Endothelial cell of hepatic sinusoid (primary cell): ENCODE results near the gene INPP5K.
"Not testable (repeated sequence)": the region's sequence is repeated elsewhere in the genome, so short reads cannot be mapped to it uniquely, and the experiment has no call there.

Experiments
- in situ Hi-C: cut with HindIII; loops from 2 replicates; pipeline ENCODE4 v1.10.0; 2017; ENCODE audit warnings: low sequenced_read_pairs

The INPP5K gene

DNA sequence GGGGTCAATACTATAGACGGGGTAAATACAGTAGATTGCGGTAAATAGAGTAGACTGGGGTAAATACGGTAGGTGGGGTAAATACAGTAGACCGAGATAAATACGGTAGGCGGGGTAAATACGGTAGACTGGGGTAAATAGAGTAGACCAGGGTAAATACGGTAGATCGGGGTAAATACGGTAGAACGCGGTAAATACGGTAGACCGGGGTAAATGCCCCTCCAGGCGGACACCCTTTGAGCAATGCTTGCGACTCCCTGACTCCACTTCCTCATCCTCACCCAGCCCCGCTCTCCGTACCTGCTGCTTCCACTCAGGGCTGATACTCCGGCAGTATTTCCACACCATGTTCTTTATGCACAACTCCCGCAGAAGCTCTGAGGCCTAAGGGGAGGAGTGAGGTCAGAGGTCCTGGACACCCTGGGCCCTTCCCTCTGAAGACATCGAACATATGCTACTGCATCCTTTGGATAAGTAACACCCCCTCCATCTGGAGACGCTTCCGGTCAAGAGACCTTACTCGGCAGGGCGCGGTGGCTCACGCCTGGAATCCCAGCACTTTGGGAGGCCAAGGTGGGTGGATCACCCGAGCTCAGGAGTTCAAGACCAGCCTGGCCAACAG lies 47.1 kb downstream of the INPP5K start:
- in situ Hi-C loops: no loop called here

DNA sequence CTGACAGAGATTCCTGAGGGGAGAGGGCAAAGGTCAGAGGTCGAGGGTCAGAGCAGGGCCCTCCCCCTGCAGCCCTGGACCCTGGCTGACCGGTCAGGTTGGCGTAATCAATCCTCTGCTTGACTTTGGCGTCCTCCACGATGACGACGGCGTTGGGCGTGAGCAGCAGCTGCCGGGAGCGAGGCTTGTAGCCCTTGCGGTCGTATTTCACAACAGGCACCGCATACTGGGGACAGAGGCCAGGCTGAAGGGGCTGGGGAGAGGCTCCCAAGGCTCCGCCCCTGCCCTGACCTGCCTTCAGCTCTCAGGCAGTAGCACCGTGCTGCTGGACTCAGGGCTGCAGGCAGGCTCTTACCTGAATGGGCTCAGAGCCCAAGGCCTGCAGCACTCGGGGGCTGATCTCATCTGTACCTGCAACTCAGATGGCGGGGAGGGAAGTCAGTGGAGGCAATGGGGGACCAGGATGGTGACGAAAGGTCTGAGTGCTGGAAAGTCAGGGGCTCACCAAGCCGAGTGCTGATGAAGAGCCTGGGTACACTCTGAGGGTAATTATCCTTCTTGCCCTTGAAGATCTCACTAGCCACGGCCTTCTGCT lies 48.4 kb downstream of the INPP5K start:
- in situ Hi-C loops: no loop called here

DNA sequence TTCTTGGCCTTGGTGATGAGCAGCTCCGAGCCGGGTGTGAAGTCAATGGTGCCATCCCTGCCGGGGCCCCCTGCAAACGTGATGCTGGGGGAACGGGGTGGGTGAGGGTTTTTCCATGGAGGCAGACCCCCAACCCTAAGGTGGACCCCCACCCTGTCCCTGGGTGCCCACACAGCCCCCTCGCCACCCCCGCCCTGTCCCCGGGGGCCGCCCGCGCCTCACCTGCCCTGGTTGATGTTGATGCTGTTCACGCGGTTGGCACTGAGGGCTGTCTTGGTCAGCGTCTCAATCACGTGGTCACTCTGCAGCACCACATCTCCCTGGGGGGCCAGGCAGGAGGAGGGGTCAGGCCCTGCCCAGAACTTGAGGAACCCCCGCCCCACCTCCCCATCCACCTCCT lies 49.2 kb downstream of the INPP5K start:
- in situ Hi-C loops: no loop called here

DNA sequence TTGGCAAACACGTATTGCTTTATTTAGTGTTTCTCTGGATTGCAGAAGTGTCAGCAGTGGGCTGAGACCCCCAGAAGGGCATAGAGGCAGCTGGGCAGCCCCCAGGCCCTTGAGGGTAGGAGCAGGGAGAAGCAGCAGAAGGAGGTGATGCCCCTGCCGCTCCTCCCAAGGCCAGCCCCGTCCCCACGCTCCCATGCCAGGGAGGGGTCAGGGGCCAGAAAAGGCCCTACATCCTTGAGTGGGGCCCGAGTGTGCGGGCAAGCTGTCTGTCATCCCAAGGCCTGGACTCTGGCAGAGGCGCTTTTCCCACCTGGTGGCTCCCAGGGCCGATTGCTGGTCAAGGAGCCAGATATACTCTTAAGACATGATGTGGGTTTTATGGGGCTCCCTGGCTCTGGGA lies 52.2 kb downstream of the INPP5K start:
- in situ Hi-C loops: no loop called here

DNA sequence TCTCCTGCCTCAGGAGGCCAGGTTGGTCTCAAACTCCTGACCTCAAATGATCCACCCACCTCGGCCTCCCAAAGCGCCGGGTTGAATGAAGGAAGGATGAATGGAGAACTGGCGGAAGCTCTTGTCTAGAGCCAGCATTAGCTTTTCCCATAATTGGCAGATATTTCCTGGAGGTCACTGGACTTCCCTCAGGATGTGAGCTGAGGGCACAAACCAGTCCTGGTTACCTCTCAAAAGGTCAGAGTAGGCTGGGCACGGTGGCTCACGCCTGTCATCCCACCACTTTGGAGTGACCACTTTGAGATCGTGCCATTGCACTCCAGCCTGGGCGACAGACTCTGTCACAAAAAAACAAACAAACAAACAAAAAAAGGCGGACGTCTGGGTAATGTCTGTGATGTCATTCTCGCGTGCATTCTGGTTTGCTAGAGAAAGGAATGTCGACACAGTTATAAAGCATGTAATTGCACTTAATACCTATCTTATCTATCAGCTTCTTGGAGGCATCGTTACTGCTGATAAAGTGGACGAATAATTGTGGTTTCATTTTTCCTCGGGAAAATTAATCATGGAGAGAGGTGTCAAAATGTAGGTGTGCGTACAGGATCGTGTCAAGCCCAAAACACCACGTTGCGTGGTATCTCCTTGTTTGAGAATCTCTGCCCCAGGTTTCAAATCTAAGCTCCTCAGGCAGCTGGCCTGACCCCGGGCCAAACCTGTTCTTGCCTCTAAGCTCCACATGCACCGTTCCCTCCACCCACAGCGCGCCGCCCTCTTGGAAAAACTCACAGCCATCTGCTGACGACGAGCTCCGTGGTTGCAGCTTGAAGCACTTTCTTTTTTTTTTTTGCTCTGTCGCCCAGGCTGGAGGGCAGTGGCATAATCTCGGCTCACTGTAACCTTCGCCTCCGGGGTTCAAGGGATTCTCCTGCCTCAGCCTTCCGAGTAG lies 54.0 kb downstream of the INPP5K start:
- in situ Hi-C loops: no loop called here

DNA sequence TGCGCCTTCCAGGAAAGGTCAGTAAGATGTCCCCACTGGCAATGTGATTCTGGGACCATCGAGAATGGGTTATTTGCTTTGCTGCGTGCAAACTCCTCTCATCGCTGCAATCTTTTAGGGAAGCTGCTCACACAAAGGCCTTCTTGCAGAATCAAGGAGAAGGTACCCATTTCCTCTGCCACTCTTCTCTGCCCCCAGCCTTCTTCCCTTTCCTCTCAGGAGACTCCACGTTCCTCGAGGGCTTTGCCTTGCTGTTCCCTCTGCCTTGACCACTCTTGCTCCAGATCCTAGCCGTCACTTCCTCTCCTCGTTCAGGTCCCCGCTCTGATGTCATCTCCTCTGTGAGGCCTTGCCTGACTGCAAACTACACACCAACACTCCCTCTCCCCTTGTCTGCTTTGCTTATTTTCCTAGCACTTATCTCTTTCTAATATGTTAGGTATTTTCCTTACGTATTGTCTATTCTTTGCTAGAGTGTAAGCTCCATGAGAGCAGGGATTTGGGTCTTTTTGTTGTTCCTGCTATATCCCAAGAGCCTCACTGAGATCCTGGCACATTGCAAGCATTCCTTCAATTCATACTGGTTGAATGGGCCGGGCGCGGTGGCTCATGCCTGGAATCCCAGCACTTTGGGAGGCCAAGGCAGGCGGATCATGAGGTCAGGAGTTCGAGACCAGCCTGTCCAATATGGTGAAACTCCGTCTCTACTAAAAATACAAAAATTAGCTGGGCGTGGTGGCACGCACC lies 55.0 kb downstream of the INPP5K start:
- in situ Hi-C loops: no loop called here

DNA sequence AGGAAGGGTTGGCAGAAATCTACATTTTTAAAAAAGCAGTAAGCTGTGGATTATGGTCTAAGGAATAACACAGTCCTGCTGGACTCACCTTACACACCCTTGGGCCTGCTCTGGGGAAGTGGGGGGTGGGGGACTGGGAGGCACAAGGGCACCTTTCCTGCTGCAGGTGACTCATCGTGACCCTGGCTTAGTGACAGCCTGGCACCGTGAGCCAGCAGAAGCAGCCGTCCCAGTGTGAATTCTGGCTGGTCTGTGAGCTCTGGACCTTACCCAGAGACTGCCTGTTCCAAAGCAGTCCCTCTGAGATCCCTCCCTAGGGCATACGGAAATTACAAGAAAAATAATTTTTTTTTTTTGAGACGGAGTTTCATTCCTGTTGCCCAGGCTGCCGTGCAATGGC lies 56.2 kb downstream of the INPP5K start:
- in situ Hi-C loops: no loop called here

DNA sequence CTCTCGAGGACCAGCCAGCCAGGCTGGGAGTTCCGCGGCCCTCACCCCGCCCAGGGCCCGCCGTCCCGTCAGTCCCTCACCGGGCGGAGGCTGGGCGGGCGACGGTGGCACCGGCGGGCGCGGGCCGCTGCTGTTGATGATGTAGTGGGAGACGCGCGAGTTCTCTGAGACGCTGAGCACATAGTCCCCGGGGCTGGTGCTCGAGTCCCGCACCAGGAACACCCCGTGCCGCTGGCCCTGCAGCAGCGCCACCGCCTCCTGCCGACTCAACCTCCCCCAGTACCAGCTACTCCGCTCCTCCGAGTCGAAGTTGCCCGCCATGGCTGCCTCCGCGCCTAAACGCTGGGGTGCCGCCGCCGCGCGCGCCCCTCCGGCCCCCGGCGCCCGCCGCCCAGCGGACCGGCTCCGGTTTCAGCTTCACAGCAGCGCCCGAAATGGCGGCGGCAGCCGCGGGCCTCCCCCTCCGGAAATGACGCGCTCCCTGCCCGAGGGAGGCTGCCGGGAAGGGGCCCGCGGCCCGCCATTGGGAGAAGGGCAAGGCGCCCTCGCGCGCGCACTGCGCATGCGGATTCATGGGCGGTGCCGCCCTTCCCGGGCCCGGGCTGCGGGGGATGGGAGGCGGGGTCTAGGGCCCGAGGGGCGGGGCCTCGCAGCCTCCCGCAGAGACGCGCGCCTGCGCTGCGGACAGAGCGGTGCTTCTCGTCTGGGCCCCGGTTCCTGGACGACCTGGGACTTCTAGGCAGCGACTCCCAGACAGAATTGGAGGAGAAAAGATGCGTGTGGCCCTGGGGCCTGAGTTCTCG lies 60.4 kb downstream of the INPP5K start, which contains the start of gene CRK:
Gene CRK (minus strand): TSS at position 436 of the 803 bp plus-strand sequence. CDS start 115 bp downstream, at position 321.
- in situ Hi-C loops: no loop called here

DNA sequence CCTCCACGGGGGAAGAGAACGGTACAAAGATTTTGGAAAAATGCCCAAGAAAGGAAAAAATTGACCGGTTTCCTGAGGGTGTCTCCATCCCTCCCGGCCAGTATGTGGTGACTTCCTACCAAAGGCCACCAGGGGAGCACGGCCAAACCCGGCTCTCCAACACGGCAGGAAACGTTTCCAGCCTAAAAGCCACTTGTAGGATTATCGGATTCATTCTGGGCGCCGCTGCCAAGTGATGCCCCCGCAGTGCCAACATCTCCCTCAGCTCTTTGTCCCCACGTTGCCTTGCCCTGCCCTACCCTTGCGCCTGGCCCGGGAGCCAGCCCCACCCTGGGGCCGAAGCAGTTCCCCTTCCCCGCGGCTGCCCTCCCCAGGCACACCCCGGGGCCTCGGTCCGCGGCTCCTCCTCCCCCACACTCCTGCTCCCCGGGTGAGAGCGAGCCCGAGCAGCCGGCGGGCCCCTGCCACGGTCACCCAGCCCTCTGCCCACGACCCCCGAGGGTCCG lies 61.1 kb downstream of the INPP5K start:
- in situ Hi-C loops: no loop called here

DNA sequence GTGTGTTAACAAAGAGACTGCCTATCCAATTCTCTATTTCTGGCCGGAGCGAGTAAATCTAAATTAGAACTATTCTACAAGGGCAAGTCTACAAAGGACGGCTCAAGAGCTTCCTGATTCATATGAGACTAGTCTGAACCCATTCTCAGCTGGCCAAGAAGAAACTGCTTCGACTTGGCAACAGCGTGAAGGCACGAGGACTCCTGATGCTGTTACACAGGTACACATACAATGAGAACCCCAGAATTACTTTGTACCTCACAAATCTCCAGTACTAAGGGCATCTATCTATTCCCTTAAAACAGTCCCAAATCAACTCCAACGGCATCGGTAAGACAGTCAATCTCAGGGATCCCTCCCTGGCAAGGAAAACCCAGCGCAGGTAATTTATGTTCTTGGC lies 61.9 kb downstream of the INPP5K start:
- in situ Hi-C loops: no loop called here

DNA sequence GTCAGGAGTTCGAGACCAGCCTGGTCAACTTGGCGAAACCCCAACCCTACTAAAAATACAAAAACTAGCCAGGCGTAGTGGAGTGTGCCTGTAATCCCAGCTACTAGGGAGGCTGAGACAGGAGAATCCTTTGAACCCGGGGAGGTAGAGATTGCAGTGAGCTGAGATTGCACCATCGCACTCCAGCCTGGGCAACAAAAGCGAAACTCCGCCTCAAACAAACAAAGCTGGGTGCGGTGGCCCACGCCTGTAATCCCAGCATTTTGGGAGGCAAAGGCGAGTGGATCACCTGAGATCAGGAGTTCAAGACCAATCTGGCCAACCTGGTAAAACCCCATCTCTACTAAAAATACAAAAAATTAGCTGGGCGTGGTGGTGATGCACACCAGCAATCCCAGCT lies 62.7 kb downstream of the INPP5K start:
- in situ Hi-C loops: not testable (repeated sequence)

DNA sequence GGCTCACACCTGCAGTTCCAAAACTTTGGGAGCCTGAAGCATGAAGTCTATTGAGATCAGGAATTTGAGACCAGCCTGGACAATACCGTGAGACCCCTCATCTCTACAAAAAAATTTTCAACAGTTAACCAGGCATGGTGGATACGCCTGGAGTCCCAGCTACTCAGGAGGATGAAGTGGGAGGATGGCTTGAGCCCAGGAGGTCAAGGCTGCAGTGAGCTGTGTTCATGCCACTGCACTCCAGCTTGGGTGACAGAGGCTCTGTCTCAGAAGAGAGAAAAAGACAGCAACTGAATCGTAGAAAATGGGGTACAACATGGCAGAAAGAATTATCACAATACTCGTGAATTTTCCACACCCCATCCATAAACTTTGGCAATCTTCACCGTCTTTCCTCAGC lies 63.6 kb downstream of the INPP5K start:
- in situ Hi-C loops: no loop called here

DNA sequence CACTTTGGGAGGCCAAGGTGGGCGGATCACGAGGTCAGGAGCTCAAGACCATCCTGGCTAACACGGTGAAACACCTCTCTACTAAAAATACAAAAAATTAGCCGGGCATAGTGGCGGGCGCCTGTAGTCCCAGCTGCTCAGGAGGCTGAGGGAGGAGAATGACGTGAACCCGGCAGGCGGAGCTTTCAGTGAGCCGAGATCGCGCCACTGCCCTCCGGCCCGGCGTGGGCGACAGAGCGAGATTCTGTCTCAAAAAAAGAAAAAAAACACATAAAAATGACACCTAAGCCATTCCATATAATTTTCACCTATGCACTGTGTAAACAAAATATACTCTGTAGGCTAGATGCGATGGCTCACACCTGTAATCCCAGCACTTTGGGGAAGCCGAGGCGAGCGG lies 66.2 kb downstream of the INPP5K start:
- in situ Hi-C loops: not testable (repeated sequence)

DNA sequence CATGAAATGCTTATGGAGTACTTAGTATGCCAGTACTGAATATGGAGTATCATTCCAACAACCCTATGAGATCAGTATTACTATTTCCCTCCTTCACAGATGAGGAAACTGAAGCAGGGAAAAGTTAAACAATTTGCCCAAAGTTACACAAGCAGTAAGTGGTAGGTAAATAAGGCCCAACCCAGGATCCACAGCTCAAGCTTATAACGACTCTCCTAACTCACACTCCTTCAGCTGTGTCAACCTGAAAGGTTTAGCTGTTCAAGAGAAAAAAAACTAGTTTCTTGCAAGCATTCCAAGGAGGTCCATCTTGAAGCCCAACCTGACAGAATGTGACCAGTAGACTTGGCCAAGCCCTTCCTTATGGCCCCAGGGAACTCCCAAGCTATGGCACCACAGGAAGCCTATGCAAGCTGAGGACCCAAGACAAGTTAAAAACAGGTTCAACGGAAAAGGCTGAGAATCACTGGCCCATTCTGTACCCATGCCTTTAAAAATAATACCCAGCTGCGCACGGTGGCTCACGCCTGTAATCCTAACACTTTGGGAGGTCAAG lies 66.9 kb downstream of the INPP5K start:
- in situ Hi-C loops: loop anchor here (5.0 kb wide), 2 partner anchors 72 to 83 kb away; no protein-coding TSS in a partner anchor

DNA sequence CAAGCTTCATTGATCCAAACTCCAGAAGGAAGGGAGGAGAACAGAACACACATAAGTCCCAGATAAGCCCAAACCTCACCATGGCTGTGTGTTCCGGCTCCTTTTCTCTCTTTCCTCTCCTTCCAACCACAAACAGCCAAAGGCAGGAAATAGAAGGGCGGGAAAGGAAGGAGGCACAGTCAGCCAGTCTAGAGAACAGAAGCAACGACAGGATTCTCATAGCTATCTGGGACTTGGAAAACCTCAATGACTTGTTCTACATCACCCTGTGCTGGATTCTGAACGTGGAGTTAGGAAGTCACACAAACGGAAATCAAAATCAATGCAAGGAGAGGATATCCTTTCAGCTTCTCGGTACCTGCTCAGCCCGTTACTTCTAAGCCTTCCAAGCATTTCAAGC lies 69.4 kb downstream of the INPP5K start:
- in situ Hi-C loops: loop anchor here (5.0 kb wide), 2 partner anchors 70 to 85 kb away; no protein-coding TSS in a partner anchor

DNA sequence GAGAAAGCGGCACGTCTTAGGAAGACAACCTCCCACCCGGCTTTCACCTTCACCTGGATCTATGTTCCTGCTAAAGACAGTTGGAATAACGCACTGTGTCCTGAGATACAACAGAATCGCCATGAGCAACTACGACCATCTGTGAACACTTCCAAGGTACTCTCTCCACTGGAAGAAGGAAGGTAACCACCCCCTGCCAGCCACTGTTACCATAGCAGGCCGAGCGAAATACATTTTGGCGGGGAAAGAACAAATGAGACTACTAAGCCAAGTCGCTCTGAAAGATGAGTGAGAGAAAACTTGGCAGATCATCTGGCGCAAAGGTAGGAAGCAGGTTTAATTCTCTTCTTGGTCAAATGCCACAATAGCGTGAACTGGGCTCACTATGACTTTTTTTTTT lies 70.2 kb downstream of the INPP5K start:
- in situ Hi-C loops: loop anchor here (5.0 kb wide), 2 partner anchors 69 to 86 kb away; no protein-coding TSS in a partner anchor

DNA sequence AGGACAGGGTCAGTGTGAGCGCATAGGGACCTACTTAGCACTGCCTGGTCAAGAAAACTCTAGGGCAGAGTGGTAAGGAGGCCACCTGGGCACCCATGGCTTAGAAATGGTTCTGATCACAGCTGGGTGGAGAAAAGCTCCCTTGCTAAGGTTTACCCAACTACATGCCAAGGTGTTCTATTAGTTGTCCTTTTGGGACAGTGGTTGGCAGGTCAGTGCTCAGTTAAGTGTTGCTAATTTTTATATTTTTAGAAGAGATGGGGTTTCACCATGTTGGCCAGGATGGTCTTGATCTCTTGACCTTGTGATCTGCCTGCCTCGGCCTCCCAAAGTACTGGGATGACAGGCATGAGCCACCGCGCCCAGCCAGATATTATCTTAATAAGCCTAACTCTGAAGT lies 70.7 kb downstream of the INPP5K start:
- in situ Hi-C loops: loop anchor here (5.0 kb wide), 2 partner anchors 68 to 87 kb away; no protein-coding TSS in a partner anchor
